Central memory CD8-positive, alpha-beta T cell (primary cell): ENCODE measurements around the gene JMJD1C.

ENCODE experiments used
- ATAC-seq: fragments of 150-1000 bp; cut with Tn5 transposase; replicated peaks from 2 replicates; pipeline ENCODE4 v1.10.0; 2022; ENCODE audit warnings: mild to moderate bottlenecking, moderate FRiP score, moderate number of reproducible peaks; ENCODE audit not compliant: poor library complexity, severe bottlenecking; ENCODE audit errors: extremely low read depth
- DNase-seq, 2 donors: peaks; one replicate each; pipeline ENCODE4 v3.0.0; 2021; ENCODE audit warnings: low spot score in 2 of 2
- H3K27ac Mint-ChIP-seq: one replicate; pipeline ENCODE4 v1.8.0; 2022; ENCODE audit warnings: low read depth, mild to moderate bottlenecking, moderate library complexity, mixed read lengths
- H3K27me3 Mint-ChIP-seq: one replicate; pipeline ENCODE4 v1.8.0; 2022; ENCODE audit warnings: mixed read lengths
- H3K36me3 Mint-ChIP-seq: one replicate; pipeline ENCODE4 v1.8.0; 2022; ENCODE audit warnings: mild to moderate bottlenecking, moderate library complexity, mixed read lengths; ENCODE audit not compliant: insufficient read depth
- H3K4me1 Mint-ChIP-seq: one replicate; pipeline ENCODE4 v1.8.0; 2022; ENCODE audit warnings: mixed read lengths
- H3K4me3 Mint-ChIP-seq: one replicate; pipeline ENCODE4 v1.8.0; 2022; ENCODE audit warnings: mild to moderate bottlenecking, moderate library complexity, mixed read lengths
- H3K9me3 Mint-ChIP-seq: one replicate; pipeline ENCODE4 v1.8.0; 2022; ENCODE audit warnings: mixed read lengths

The JMJD1C gene

DNA sequence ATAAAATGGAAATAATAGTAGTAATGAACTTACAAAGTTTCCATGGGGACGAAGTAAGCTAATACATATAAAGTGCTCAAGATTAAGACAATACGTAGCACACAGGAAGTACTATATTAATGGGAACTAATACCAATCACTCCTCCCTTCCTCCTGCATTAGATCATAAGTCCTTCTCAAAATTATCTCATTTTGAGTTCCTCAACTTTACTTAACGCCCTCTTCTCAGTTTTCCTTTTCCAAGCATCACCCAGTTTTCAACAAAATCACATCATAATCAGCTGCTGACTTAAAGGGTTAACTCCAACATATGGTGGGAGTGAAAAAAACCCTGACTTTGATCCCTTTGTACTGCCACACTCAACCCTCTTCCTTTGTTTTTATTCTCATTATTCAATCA lies 24.4 kb downstream of the JMJD1C start:
- Mint-ChIP-seq H3K36me3 (no peaks in the 10 kb centered on the region), H3K4me1 (peaks cover 24% of the 10 kb centered on the region), H3K27ac (peak overlapping the region; percentile 0), H3K9me3 (no peaks in the 10 kb centered on the region), H3K27me3 (no peaks in the 10 kb centered on the region), H3K4me3 (no peak overlapping the region)
- DNase-seq (no peak), ATAC-seq (no peak)

GRCh38 chr10:63439607-63440006 lies 26.2 kb downstream of the JMJD1C start:
- ATAC-seq (no peak), DNase-seq (no peak)
- no peak overlapping the region for H3K27ac Mint-ChIP-seq
- no peaks in the 10 kb centered on the region for H3K27me3 Mint-ChIP-seq
- no peaks in the 10 kb centered on the region for H3K36me3 Mint-ChIP-seq
- H3K4me1 Mint-ChIP-seq = peaks cover 15% of the 10 kb centered on the region
- H3K4me3 Mint-ChIP-seq = no peak overlapping the region
- no peaks in the 10 kb centered on the region for H3K9me3 Mint-ChIP-seq

- no peaks in the 10 kb centered on the region for H3K36me3 Mint-ChIP-seq
- no peak overlapping the region for H3K4me3 Mint-ChIP-seq
- DNase-seq = no peak
- H3K4me1 Mint-ChIP-seq = peaks cover 15% of the 10 kb centered on the region
- no peaks in the 10 kb centered on the region for H3K27me3 Mint-ChIP-seq
- ATAC-seq = no peak
- H3K9me3 Mint-ChIP-seq = no peaks in the 10 kb centered on the region
- no peak overlapping the region for H3K27ac Mint-ChIP-seq
Measured at GRCh38 chr10:63438506-63439498, 27.0 kb downstream of the JMJD1C start.

DNA sequence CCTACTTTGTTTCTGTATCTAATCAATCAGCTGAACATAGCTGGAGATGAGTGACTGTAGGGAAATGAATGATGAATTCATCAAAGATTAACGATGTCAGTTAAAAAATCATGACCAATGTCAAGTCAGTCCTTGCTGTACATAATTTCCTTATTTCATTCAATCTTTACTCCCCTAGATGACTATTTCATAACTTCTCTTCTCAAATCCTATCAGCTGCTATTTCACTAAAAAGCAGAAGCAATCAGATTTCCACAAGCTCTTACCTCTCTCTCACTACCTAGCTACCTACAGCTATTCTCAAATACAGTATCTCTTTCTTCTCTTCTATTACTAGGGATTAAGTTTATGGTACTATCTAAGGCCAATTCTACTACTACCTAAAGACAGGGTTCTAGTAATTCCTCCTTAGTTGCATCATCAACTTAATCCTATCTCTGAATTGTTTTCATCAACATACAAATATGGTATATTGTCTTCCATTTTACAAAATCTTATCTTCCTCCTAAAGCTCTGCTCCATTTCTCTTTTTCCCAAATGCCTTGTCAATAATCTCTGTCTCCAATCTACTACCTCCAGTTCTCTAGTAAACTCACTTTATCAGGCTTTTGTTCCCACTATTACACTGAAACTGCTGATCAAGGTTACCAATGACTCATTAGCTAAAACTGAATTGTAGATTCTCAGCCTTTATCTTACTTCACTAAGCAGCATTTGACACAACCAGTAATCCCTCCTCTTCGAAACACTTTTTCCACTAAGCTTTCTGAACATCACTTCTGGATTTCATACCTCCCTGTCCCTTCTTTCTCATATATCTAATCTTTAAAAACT lies 28.4 kb downstream of the JMJD1C start:
- DNase-seq = no peak
- ATAC-seq = no peak
- Mint-ChIP-seq H3K4me3 (no peak overlapping the region), H3K27me3 (no peaks in the 10 kb centered on the region), H3K4me1 (peaks cover 10% of the 10 kb centered on the region), H3K9me3 (no peaks in the 10 kb centered on the region), H3K27ac (no peak overlapping the region), H3K36me3 (peaks cover 2% of the 10 kb centered on the region)

DNA sequence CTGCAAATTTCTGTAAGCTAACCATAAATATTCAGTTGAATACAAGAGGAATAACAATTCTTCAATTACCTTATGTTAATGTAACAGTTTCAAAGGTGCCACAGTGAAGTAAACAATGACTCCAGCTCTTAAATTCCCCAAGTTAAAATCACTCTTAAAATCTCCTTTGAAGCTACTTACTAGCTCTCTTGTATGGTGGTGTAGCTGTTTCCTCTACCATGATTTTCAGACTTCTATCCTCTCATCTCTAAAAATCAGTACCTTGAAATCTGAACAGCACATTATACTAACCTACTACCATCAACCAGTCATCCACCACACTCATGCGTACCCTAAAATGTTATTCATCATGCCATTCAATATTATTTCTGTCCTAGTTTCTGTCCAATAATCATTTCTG lies 29.6 kb downstream of the JMJD1C start:
- Mint-ChIP-seq H3K27me3 (no peaks in the 10 kb centered on the region), H3K36me3 (peaks cover 2% of the 10 kb centered on the region), H3K27ac (no peak overlapping the region), H3K4me3 (no peak overlapping the region), H3K9me3 (no peaks in the 10 kb centered on the region), H3K4me1 (peaks cover 8% of the 10 kb centered on the region)
- no peak for DNase-seq
- no peak for ATAC-seq

DNA sequence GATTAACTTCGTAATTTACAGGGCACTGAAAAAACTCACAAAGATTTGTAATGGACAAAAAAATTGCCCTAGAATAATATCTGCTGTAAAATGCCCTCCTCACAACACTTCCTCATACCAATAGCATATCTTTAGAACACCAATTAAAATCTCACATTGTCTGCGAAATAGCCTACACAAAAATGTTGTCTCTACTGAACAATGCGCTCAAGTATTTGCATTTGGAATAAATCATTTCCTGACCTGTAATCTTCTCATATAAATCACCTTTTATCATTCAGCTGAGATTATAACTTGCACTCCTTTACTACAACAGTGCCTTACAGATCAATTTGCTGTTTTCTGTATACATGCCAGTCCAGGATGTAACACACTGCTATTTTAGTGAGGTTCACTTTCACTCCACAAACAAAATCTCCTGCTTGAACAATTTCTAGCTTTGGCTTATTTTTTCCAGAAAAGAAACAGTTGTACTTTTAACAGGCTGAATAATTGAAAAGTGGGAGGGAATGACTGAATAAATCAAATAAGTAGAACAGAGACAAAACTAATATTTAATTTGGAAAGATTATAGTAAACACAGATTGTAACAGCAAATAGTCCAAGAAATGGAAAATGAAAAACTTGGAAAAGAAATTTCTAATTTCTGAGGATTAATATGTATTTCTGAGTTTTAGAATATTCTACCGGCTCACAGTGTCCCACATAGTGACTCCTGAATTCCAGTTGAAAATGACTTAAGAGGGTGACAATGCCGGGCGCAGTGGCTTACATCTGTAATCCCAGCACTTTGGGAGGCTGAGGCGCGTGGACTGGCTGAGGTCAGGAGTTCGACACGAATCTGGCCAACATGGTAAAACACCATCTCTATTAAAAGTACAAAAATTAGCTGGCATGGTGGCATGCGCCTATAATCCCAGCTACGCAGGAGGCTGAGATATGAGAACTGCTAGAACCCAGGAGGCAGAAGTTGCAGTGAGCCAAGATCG lies 30.6 kb downstream of the JMJD1C start:
- H3K4me1 Mint-ChIP-seq = peaks cover 17% of the 10 kb centered on the region
- no peak overlapping the region for H3K4me3 Mint-ChIP-seq
- H3K27me3 Mint-ChIP-seq = no peaks in the 10 kb centered on the region
- no peak overlapping the region for H3K27ac Mint-ChIP-seq
- ATAC-seq (no peak), DNase-seq (no peak)
- no peaks in the 10 kb centered on the region for H3K9me3 Mint-ChIP-seq
- peaks cover 2% of the 10 kb centered on the region for H3K36me3 Mint-ChIP-seq

GRCh38 chr10:63431962-63432797 lies 33.6 kb downstream of the JMJD1C start:
- DNase-seq (no peak), ATAC-seq (no peak)
- Mint-ChIP-seq H3K4me3 (no peak overlapping the region), H3K4me1 (peaks cover 30% of the 10 kb centered on the region), H3K27ac (no peak overlapping the region), H3K9me3 (no peaks in the 10 kb centered on the region), H3K36me3 (peaks cover 4% of the 10 kb centered on the region), H3K27me3 (no peaks in the 10 kb centered on the region)

DNA sequence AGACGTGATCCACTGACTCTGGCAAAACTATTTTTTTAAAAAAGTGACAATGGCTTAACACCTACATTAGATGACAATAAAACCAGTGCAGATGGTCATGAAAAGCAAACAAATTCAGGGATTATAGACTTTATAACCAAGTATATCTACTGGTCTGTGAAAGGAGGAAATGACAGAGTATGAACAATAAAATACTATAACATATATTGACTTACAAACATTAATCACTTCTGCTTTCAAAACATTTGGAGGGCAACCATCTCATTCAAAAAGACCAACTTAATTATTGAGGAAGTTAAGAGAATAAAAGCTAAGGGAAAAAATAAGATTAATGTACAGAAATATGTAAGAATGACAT lies 34.8 kb downstream of the JMJD1C start:
- no peaks in the 10 kb centered on the region for H3K9me3 Mint-ChIP-seq
- no peak overlapping the region for H3K4me3 Mint-ChIP-seq
- ATAC-seq (no peak), DNase-seq (no peak)
- H3K36me3 Mint-ChIP-seq = peaks cover 4% of the 10 kb centered on the region
- no peaks in the 10 kb centered on the region for H3K27me3 Mint-ChIP-seq
- no peak overlapping the region for H3K27ac Mint-ChIP-seq
- peaks cover 30% of the 10 kb centered on the region for H3K4me1 Mint-ChIP-seq

DNA sequence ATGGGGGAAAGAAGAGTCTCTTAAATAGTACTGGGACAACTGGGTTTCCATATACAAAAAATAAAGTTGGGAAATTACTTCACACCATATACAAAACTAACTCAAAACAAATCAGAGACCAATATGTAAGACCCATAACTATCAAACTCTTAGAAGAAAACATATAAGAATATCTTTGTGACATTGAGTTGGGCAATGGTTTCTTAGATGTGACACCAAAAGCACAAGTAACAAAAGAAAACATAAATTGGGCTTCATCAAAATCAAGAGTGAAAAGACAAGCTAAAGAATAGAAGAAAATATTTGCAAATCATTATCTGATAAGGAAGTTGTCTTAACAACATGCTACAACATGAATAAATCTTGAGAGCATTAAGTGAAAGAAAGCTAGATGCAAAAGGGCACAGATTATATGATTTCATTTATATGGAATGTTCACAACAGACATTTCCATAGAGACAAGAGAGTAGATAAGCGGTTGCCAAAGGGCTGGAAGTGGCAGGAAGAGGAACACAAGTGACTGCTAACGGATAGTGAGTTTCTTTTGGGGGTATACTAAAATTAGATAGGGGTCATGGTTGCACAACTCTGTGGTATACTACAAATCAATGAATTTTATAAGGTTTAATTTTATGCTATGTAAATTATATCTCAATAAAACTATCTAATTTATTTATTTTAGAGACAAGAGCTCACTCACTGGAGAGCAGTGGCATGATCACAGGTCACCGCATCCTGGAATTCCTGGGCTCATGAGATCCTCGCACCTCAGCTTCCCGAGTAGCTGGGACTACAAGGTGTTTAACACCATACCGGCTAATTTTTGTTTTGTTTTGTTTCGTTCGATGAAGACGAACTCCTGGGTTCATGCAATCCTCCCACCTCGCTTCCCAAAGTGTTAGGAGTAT lies 35.4 kb downstream of the JMJD1C start:
- H3K27ac Mint-ChIP-seq = no peak overlapping the region
- H3K4me3 Mint-ChIP-seq = no peak overlapping the region
- H3K27me3 Mint-ChIP-seq = no peaks in the 10 kb centered on the region
- H3K36me3 Mint-ChIP-seq = peaks cover 4% of the 10 kb centered on the region
- DNase-seq (no peak), ATAC-seq (no peak)
- H3K9me3 Mint-ChIP-seq = no peaks in the 10 kb centered on the region
- H3K4me1 Mint-ChIP-seq = peaks cover 30% of the 10 kb centered on the region

GRCh38 chr10:63429281-63429680 lies 36.5 kb downstream of the JMJD1C start:
- Mint-ChIP-seq H3K27ac (no peak overlapping the region), H3K27me3 (no peaks in the 10 kb centered on the region)
- no peak for DNase-seq

DNA sequence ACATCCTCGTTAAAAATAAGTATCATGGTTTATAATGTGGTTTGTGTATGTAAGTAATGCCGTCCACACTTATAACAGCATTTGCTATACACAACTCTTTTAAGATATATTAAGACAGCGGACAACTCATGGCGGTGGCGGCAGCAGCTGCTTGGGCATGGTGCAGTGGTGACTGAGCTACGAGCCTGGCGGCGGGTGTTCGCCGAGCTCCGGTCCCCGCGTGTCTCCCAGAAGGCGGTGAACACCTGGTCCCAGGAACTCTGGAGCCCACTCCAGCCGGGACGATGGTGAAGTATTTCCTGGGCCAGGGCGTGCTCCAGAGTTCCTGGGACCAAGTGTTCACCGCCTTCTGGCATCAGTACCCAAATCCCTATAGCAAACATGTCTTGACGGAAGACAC lies 38.8 kb downstream of the JMJD1C start:
- peaks cover 2% of the 10 kb centered on the region for H3K36me3 Mint-ChIP-seq
- no peak overlapping the region for H3K27ac Mint-ChIP-seq

More at GRCh38 chr10:63429281-63429680, 36.5 kb downstream of the JMJD1C start:
- Mint-ChIP-seq H3K9me3 (no peaks in the 10 kb centered on the region), H3K36me3 (peaks cover 4% of the 10 kb centered on the region), H3K4me3 (no peak overlapping the region), H3K4me1 (peaks cover 30% of the 10 kb centered on the region)
- ATAC-seq = no peak

More for the DNA sequence above, 38.8 kb downstream of the JMJD1C start:
- Mint-ChIP-seq H3K27me3 (no peaks in the 10 kb centered on the region), H3K4me1 (peaks cover 30% of the 10 kb centered on the region), H3K4me3 (no peak overlapping the region), H3K9me3 (no peaks in the 10 kb centered on the region)
- ATAC-seq (no peak), DNase-seq (no peak)
